ENCODE data around the gene NANS. TPM values are rescaled to one million over a fixed set of nuclear protein-coding genes. Genes with fewer than 3 reads are reported as not detected.

Gene NANS
- total and polyA plus RNA-seq, 2 of the 8 experiments (the other 6 are each of a cell fraction or from before 2014, with no cell fraction given) = 56.5 to 67.3 TPM

DNA sequence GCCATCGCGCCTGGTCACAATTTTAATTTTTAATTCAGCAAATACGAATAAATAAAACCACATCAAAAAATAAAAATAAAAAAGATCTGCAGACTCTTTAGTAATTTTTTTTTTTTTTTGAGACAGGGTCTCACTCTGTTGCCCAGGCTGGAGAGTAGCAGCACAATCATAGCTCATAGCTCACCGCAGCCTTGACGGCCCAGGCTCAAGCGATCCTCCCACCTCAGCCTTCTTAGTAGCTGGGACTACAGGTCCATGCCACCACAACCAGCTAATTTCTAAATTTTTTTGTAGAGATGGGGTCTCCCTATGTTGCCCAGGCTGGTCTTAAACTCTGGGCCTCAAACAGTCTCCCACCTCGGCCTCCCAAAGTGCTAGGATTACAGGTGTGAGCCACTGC lies 14.2 kb downstream of the NANS start:
- no peaks in the 10 kb centered on the region for H3K27me3 ChIP-seq (replicated peaks in 1 of 4; ENCODE audit: control insufficient read depth in 3 of 4, extremely low read depth in 1 of 4, insufficient read depth in 3 of 4, low read length in 3 of 4)
- no peak overlapping the region for H2BK12ac ChIP-seq (ENCODE audit: low read depth, low read length)
- no peak overlapping the region for H3K18ac ChIP-seq (ENCODE audit: extremely low read depth, low read length)
- no peak overlapping the region for H3K23ac ChIP-seq (ENCODE audit: insufficient read length)
- H3K4me3 ChIP-seq (ENCODE audit: extremely low read depth in 1 of 4, insufficient read depth in 2 of 4, low read depth in 3 of 4, low read length in 4 of 4) = no peak overlapping the region
- H2BK120ac ChIP-seq (replicated peaks; ENCODE audit: low read depth, low read length) = no peak overlapping the region
- DNase-seq (ENCODE audit: low read depth in 1 of 2, low spot score in 2 of 2) (no peak), FAIRE-seq (no peak)
- H2BK20ac ChIP-seq (ENCODE audit: low read length) = no peak overlapping the region
- H3K56ac ChIP-seq (replicated peaks; ENCODE audit: insufficient read length, low read depth, low read length) = no peak overlapping the region
- peaks cover 0 to 5% (median 3%) of the 10 kb centered on the region in 4 experiments; a peak in 3 of 7 replicates for H3K4me1 ChIP-seq (replicated peaks in 1 of 4; ENCODE audit: control insufficient read depth in 3 of 4, insufficient read depth in 4 of 4, low read length in 3 of 4)
- H2AK5ac ChIP-seq (ENCODE audit: low read depth, low read length) = no peak overlapping the region
- H3K9ac ChIP-seq (replicated peaks in 1 of 4; ENCODE audit: extremely low read depth in 1 of 4, low read depth in 3 of 4, low read length in 3 of 4) = no peak overlapping the region
- peaks cover 0 to 5% (median 0%) of the 10 kb centered on the region in 4 experiments; a peak in 2 of 8 replicates for H3K36me3 ChIP-seq (ENCODE audit: control insufficient read depth in 2 of 4, insufficient read depth in 4 of 4, low read length in 3 of 4)
- ChIA-PET CTCF (ENCODE audit: partially characterized antibody) (interaction anchor here (1.0 kb wide), 1 partner anchor 245 kb away, joined by 5 read pairs; no protein-coding TSS in a partner anchor), POLR2A (ENCODE audit: partially characterized antibody) (no interaction called here)
- no peak overlapping the region for H3K4ac ChIP-seq (replicated peaks; ENCODE audit: insufficient read length, low read depth, low read length)
- H4K91ac ChIP-seq (replicated peaks; ENCODE audit: insufficient read length, low read length) = no peak overlapping the region
- H2BK15ac ChIP-seq (ENCODE audit: low read length) = no peak overlapping the region
- H3K79me2 ChIP-seq (ENCODE audit: control insufficient read depth in 1 of 2, insufficient read depth in 2 of 2, low read length in 2 of 2) = peaks cover 0 to 2% of the 10 kb centered on the region in 2 experiments; a peak in 1 of 4 replicates
- H2BK5ac ChIP-seq (ENCODE audit: low read depth, low read length) = no peak overlapping the region
- H3K14ac ChIP-seq (ENCODE audit: insufficient read length) = no peak overlapping the region
- H3K4me2 ChIP-seq (ENCODE audit: insufficient read depth in 1 of 2, low read depth in 2 of 2, low read length in 2 of 2) = no peak overlapping the region
- H4K20me1 ChIP-seq (replicated peaks in 1 of 2; ENCODE audit: control insufficient read depth in 1 of 2, insufficient read depth in 2 of 2, low read length in 2 of 2) = peaks cover 1 to 6% of the 10 kb centered on the region in 2 experiments
- 0 out of 2 replicates have a peak, but pooled peaks cover 4% of the 10 kb centered on the region for H3K79me1 ChIP-seq (ENCODE audit: low read depth, low read length)
- no peaks in the 10 kb centered on the region for H3K9me3 ChIP-seq (ENCODE audit: insufficient read depth in 2 of 2, low read depth in 1 of 2, low read length in 1 of 2)
- no peak overlapping the region for H2AFZ ChIP-seq (ENCODE audit: low read length)
- H4K8ac ChIP-seq (ENCODE audit: extremely low read depth, insufficient read depth, low read length) = no peak overlapping the region
- no peak overlapping the region for H3K27ac ChIP-seq (ENCODE audit: low read depth, low read length)
- no peak overlapping the region for H4K5ac ChIP-seq (ENCODE audit: insufficient read length, low read depth, low read length)
- WGBS, 2 experiments (ENCODE audit: extremely low coverage in 1 of 2, insufficient coverage in 1 of 2, insufficient read length in 1 of 2, insufficient replicate concordance in 2 of 2, low coverage in 1 of 2, low lambda C conversion rate in 2 of 2, missing lambda C conversion rate in 1 of 2) = 94 to 100% methylated on average over 1 to 7 of the region's 7 CpGs
- H3K23me2 ChIP-seq (ENCODE audit: low read depth, low read length) = no peaks in the 10 kb centered on the region
- TF ChIP-seq CHD2 (IDR thresholded peaks at IDR 0.05; ENCODE audit: low read length) = no peak
- no peak for TF ChIP-seq ASH2L (IDR thresholded peaks at IDR 0.05; ENCODE audit: low read length)
- TF ChIP-seq USF2 (IDR thresholded peaks at IDR 0.05; ENCODE audit: low read length) = no peak
- TF ChIP-seq CTCF (IDR thresholded peaks at IDR 0.05; ENCODE audit: control extremely low read depth in 1 of 3, insufficient read depth in 1 of 3, low read depth in 1 of 3, low read length in 3 of 3) = no peak
- TF ChIP-seq KDM1A (IDR thresholded peaks at IDR 0.05; ENCODE audit: borderline replicate concordance, low read length) = no peak
- TF ChIP-seq YY1 (IDR thresholded peaks at IDR 0.05; ENCODE audit: low read depth, low read length) = no peak
- TF ChIP-seq TBP (IDR thresholded peaks at IDR 0.05; ENCODE audit: low read depth, low read length) = no peak
- no peak for TF ChIP-seq GABPA (IDR thresholded peaks at IDR 0.05; ENCODE audit: borderline replicate concordance, insufficient read depth, low read length)
- TF ChIP-seq SP2 (IDR thresholded peaks at IDR 0.05; ENCODE audit: low read length) = no peak
- TF ChIP-seq, protein P1, sequence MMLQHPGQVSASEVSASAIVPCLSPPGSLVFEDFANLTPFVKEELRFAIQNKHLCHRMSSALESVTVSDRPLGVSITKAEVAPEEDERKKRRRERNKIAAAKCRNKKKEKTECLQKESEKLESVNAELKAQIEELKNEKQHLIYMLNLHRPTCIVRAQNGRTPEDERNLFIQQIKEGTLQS (IDR thresholded peaks at IDR 0.05; ENCODE audit: insufficient read depth, low read depth, low read length) = no peak
- no peak for TF ChIP-seq CREB1 (IDR thresholded peaks at IDR 0.05)
